Bronchial epithelial cell (primary cell): Measurements from ENCODE around the gene SCLY. TPM values are rescaled to one million over a fixed set of nuclear protein-coding genes. Genes with fewer than 3 reads are reported as not detected.

Source experiments
- DNase-seq: peaks from one replicate; pipeline ENCODE4 v3.0.0-alpha.2; 2010; ENCODE audit warnings: low read depth
- FAIRE-seq: peaks from 2 replicates; lab custom pipeline; 2011; peaks lifted over from hg19 to GRCh38; lab: Jason Lieb, UNC
- H3K27me3 ChIP-seq: 2 replicates; pipeline ENCODE4 v1.5.1; 2011; ENCODE audit warnings: low read length; ENCODE audit not compliant: control insufficient read depth, insufficient read depth
- H3K36me3 ChIP-seq: 2 replicates; pipeline ENCODE4 v1.5.1; 2011; ENCODE audit warnings: low read length; ENCODE audit not compliant: control insufficient read depth, insufficient read depth
- H3K4me3 ChIP-seq: 2 replicates; pipeline ENCODE4 v1.5.1; 2011; ENCODE audit warnings: mild to moderate bottlenecking, low read depth, low read length, control low read depth
- CTCF ChIP-seq: IDR thresholded peaks from 2 replicates; pipeline ENCODE4 v1.5.1; 2011; ENCODE audit warnings: mild to moderate bottlenecking, moderate library complexity, low read length, control low read depth, inconsistent platforms; ENCODE audit not compliant: insufficient read depth, severe bottlenecking
- total RNA-seq: library from RNA; depleted of rRNA; stranded (reverse); fragments of >200 nt; gene quantifications from 2 replicates; pipeline ENCODE4 v1.2.1, GENCODE V29; 2014

The SCLY gene
- total RNA-seq, 1 donor from 2014 or later: 12.6 TPM

DNA sequence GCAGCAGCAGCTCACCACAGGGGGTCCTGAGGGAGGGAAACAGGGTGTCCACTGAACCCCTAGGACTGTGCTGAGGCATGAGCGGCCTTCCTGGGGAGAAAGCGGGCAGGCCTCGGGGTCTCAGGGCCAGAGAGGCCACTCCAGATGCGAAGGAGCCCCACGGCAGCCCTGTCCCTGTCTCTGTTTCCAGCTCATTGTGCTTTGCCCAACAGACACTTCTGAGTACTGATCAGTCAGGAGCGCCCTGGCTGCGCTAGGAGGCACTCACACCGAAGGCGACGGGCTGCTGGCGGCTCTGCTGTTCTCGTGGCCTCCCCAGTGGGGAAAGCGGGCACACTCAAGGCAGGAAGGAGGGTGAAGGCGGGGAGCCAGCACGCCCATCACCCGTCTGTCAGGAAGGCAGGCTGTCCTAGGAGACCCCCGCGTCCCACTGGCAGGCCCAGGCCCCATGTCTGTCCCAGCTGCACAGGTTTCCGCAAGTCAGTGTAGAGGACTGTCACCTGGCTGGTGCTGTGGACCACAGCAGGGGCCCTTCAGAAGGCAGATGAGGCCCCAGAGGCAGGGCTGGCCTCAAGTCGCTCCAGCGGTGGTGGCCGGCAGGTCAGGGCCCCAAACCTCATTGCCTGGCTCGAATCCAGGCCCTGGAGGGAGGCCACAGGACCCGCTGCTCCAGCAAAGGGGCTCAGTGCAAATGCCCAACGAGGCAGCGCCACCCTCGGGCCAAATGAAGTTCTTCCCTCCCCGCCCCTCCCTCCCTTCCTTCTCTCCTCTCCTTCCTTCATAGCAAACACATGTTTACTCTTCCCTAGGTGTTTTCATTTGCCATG lies 46.1 kb downstream of the SCLY start:
- no peaks in the 10 kb centered on the region for H3K36me3 ChIP-seq
- no peak for DNase-seq
- peaks cover 2% of the 10 kb centered on the region for H3K27me3 ChIP-seq
- H3K4me3 ChIP-seq: no peak overlapping the region
- peak; percentile 53 for TF ChIP-seq CTCF
- FAIRE-seq: no peak

DNA sequence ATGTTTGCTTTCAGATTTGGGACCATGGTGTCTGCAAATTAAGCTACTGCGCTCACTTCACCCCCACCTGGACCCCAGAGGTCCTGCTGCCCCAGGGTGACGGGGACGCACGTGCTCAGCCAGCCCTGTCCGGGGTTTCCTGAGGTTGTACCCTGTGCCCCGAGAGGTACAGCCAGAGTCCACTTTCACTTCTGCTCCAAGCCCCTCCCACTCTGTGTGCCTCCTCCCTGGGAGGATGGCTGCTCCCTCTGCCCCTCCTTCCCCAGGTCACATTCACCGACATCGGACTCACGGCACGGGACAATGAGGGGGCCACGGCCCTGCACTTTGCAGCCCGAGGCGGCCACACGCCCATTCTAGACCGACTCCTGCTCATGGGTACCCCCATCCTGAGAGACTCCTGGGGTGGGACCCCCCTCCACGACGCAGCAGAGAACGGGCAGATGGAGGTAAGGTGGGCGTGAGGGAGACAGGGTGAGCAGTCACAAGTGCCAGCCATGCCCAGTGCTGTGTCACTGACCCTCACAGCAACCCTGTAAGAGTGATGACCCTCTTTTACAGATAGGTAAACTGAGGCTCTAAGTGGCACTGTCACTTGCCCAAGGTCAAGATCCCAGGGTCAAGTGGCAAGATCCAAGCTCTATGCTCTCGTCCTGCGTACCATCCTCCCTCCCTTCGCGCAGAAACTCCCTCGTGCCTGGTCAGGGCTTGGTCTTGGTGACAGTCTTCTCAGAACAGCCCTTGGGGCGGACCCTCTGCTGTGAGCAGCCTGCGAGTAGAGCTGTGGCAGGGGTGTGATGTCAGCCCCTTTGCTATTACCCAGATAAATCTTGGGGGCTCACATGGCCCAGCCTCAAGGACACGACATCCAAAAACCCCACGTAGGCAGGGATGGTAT lies 47.0 kb downstream of the SCLY start:
- Histone ChIP-seq H3K36me3 (no peaks in the 10 kb centered on the region), H3K4me3 (no peak overlapping the region), H3K27me3 (peaks cover 2% of the 10 kb centered on the region)
- TF ChIP-seq CTCF: no peak
- no peak for DNase-seq
- peak; percentile 23 for FAIRE-seq

GRCh38 chr2:238108423-238109183 lies 47.8 kb downstream of the SCLY start:
- no peaks in the 10 kb centered on the region for H3K36me3 ChIP-seq
- peaks cover 2% of the 10 kb centered on the region for H3K27me3 ChIP-seq
- no peak overlapping the region for H3K4me3 ChIP-seq
- no peak for DNase-seq
- FAIRE-seq: no peak
- no peak for TF ChIP-seq CTCF

- Histone ChIP-seq H3K4me3 (no peak overlapping the region), H3K36me3 (no peaks in the 10 kb centered on the region)
- no peak for FAIRE-seq
Measured at GRCh38 chr2:238113611-238114010, 52.8 kb downstream of the SCLY start.

More at GRCh38 chr2:238113611-238114010, 52.8 kb downstream of the SCLY start:
- no peak for TF ChIP-seq CTCF
- DNase-seq: no peak
- no peaks in the 10 kb centered on the region for H3K27me3 ChIP-seq
